Trophoblast cell (in vitro differentiated cells and primary cell): ENCODE results near the gene TNNT3.

ENCODE experiments used
- DNase-seq, 2 donors: peaks; one replicate each; pipeline ENCODE4 v3.0.0-alpha.2; 2016
- H2AFZ ChIP-seq: 2 replicates; pipeline ENCODE4 v1.6.1; 2013; ENCODE audit warnings: low read length, moderate library complexity, mild to moderate bottlenecking; ENCODE audit not compliant: insufficient read depth, poor library complexity
- H2AK5ac ChIP-seq: 2 replicates; pipeline ENCODE4 v1.6.1; 2013; ENCODE audit warnings: mild to moderate bottlenecking, low read length
- H2BK120ac ChIP-seq: 2 replicates; pipeline ENCODE4 v1.6.1; 2013; ENCODE audit warnings: low read length, mild to moderate bottlenecking, moderate library complexity; ENCODE audit not compliant: insufficient read depth, poor library complexity
- H2BK12ac ChIP-seq: 2 replicates; pipeline ENCODE4 v1.6.1; 2013; ENCODE audit warnings: mild to moderate bottlenecking, low read length, moderate library complexity
- H2BK5ac ChIP-seq: 2 replicates; pipeline ENCODE4 v1.6.1; 2013; ENCODE audit warnings: low read length, low read depth, moderate library complexity, mild to moderate bottlenecking; ENCODE audit not compliant: poor library complexity
- H3K14ac ChIP-seq: 2 replicates; pipeline ENCODE4 v1.6.1; 2013; ENCODE audit warnings: mild to moderate bottlenecking, low read length
- H3K18ac ChIP-seq: 2 replicates; pipeline ENCODE4 v1.6.1; 2013; ENCODE audit warnings: mild to moderate bottlenecking, low read length
- H3K23ac ChIP-seq: 2 replicates; pipeline ENCODE4 v1.6.1; 2013; ENCODE audit warnings: low read length
- H3K27ac ChIP-seq: 2 replicates; pipeline ENCODE4 v1.5.1; 2013; ENCODE audit warnings: low read depth, mild to moderate bottlenecking, inconsistent platforms, low read length, moderate library complexity
- H3K27me3 ChIP-seq: 2 replicates; pipeline ENCODE4 v1.6.1; 2013; ENCODE audit warnings: inconsistent platforms, mild to moderate bottlenecking, low read length, moderate library complexity; ENCODE audit not compliant: insufficient read depth
- H3K36me3 ChIP-seq, 2 experiments: 1 replicate in 1 of 2; 2 replicates in 1 of 2; pipeline ENCODE4 v1.6.1; 2013; ENCODE audit warnings: low read length in 2 of 2, mild to moderate bottlenecking in 2 of 2, moderate library complexity in 1 of 2; ENCODE audit not compliant: insufficient read depth in 2 of 2, control insufficient read depth in 1 of 2
- H3K4ac ChIP-seq: 2 replicates; pipeline ENCODE4 v1.6.1; 2013; ENCODE audit warnings: low read depth, mild to moderate bottlenecking, low read length, moderate library complexity
- H3K4me1 ChIP-seq, 2 experiments: 1 replicate in 1 of 2; 2 replicates in 1 of 2; pipeline ENCODE4 v1.6.1; 2013; ENCODE audit warnings: low read length in 2 of 2, mild to moderate bottlenecking in 2 of 2, moderate library complexity in 1 of 2; ENCODE audit not compliant: insufficient read depth in 2 of 2, control insufficient read depth in 1 of 2
- H3K4me2 ChIP-seq: 2 replicates; pipeline ENCODE4 v1.6.1; 2013; ENCODE audit warnings: inconsistent platforms, mild to moderate bottlenecking, low read length, moderate library complexity
- H3K4me3 ChIP-seq: 2 replicates; pipeline ENCODE4 v1.5.1; 2013; ENCODE audit warnings: mild to moderate bottlenecking, low read depth, low read length, inconsistent platforms
- H3K79me1 ChIP-seq: one replicate; pipeline ENCODE4 v1.6.1; 2013; ENCODE audit warnings: low read length
- H3K79me2 ChIP-seq: 2 replicates; pipeline ENCODE4 v1.6.1; 2013; ENCODE audit warnings: low read length, mild to moderate bottlenecking; ENCODE audit not compliant: control insufficient read depth, insufficient read depth, poor library complexity
- H3K9ac ChIP-seq: 2 replicates; pipeline ENCODE4 v1.6.1; 2013; ENCODE audit warnings: mild to moderate bottlenecking, low read length
- H3K9me3 ChIP-seq: 2 replicates; pipeline ENCODE4 v1.6.1; 2013; ENCODE audit warnings: low read depth, mild to moderate bottlenecking, control low read depth, inconsistent platforms, low read length; ENCODE audit not compliant: insufficient read depth
- H4K12ac ChIP-seq: 2 replicates; pipeline ENCODE4 v1.6.1; 2013; ENCODE audit warnings: low read depth, mild to moderate bottlenecking, low read length, moderate library complexity
- H4K8ac ChIP-seq: 2 replicates; pipeline ENCODE4 v1.6.1; 2013; ENCODE audit warnings: low read depth, mild to moderate bottlenecking, low read length, moderate library complexity
- H4K91ac ChIP-seq: one replicate; pipeline ENCODE4 v1.6.1; 2013; ENCODE audit warnings: low read depth, mild to moderate bottlenecking, low read length, moderate library complexity
- WGBS: extraction: QIAGEN DNeasy Blood & Tissue Kit; methylation state at CpG from one replicate; pipeline ENCODE4 v1.1.7; 2013; ENCODE audit warnings: missing lambda C conversion rate; ENCODE audit not compliant: insufficient read length, insufficient coverage; ENCODE audit errors: extremely low coverage; 5-methylcytosine and 5-hydroxymethylcytosine counted together

The TNNT3 gene

DNA sequence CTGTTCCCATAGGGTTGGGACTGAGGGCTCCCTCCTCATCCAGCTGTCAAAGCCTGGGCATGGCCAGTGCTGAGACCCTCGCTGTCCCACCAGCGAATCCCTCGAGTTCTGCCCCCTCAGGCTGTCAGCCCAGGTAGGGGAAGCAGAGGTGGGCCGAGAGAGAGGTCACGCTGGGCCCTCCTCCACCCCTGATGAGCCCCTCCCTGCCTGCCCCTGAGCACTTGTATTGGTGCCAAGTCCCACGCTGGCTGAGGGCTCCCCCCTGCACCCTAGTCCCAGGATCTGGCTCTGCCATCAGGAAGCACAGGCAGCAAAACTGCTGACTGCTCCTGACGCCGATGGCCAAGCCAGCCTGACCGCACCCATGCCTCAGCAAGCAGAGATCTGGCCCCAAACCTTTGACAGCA is 31.2 kb upstream of the TNNT3 start:
- no peak overlapping the region for H4K91ac ChIP-seq
- no peak overlapping the region for H3K4me2 ChIP-seq
- no peak overlapping the region for H3K14ac ChIP-seq
- no peak overlapping the region for H3K9ac ChIP-seq
- no peak overlapping the region for H3K4ac ChIP-seq
- H3K79me1 ChIP-seq, result no peaks in the 10 kb centered on the region
- no peak for DNase-seq
- H2BK5ac ChIP-seq, result no peak overlapping the region
- no peaks in the 10 kb centered on the region for H3K27me3 ChIP-seq
- H2BK120ac ChIP-seq, result no peak overlapping the region
- no CpG with 5 or more reads among the region's 9 CpGs for WGBS
- no peak overlapping the region for H3K27ac ChIP-seq
- H4K12ac ChIP-seq, result no peak overlapping the region
- H3K9me3 ChIP-seq, result peaks cover 5% of the 10 kb centered on the region
- no peaks in the 10 kb centered on the region for H3K36me3 ChIP-seq
- H3K4me3 ChIP-seq, result no peak overlapping the region
- H3K23ac ChIP-seq, result no peak overlapping the region
- H4K8ac ChIP-seq, result no peak overlapping the region
- no peaks in the 10 kb centered on the region for H3K4me1 ChIP-seq
- no peak overlapping the region for H2BK12ac ChIP-seq
- H3K79me2 ChIP-seq, result no peaks in the 10 kb centered on the region
- no peak overlapping the region for H2AK5ac ChIP-seq
- H2AFZ ChIP-seq, result no peak overlapping the region
- no peak overlapping the region for H3K18ac ChIP-seq

DNA sequence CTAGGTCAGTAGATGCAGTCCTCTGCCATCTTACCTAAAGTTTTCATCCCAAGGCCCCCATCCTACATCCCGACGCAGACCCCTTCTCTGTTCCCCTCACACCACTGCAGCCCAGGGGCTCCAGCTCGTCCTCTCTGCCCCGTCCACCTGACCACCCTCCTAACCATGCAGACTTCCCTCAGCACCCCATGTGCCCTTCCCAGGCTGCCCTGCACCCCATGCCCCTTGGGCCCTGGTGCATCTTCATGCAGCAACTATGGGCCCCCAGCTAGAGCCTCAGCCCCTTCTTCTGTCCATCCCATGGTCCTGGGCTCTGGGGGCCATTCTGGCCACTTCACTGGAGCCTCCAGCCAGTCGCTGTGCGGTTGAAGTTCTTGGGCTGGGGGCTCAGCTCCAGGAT is 30.7 kb upstream of the TNNT3 start:
- Histone ChIP-seq H4K12ac (no peak overlapping the region), H2BK12ac (no peak overlapping the region), H3K27me3 (no peaks in the 10 kb centered on the region), H3K36me3 (no peaks in the 10 kb centered on the region), H2AK5ac (no peak overlapping the region), H3K79me1 (no peaks in the 10 kb centered on the region), H4K8ac (no peak overlapping the region), H3K14ac (no peak overlapping the region), H2AFZ (no peak overlapping the region), H3K23ac (no peak overlapping the region), H3K9ac (no peak overlapping the region), H3K27ac (no peak overlapping the region), H3K9me3 (peaks cover 5% of the 10 kb centered on the region), H2BK120ac (no peak overlapping the region), H4K91ac (no peak overlapping the region), H3K4me3 (no peak overlapping the region), H2BK5ac (no peak overlapping the region), H3K18ac (no peak overlapping the region), H3K4me2 (no peak overlapping the region), H3K4me1 (no peaks in the 10 kb centered on the region), H3K79me2 (no peaks in the 10 kb centered on the region), H3K4ac (no peak overlapping the region)
- no CpG with 5 or more reads among the region's 6 CpGs for WGBS
- no peak for DNase-seq

DNA sequence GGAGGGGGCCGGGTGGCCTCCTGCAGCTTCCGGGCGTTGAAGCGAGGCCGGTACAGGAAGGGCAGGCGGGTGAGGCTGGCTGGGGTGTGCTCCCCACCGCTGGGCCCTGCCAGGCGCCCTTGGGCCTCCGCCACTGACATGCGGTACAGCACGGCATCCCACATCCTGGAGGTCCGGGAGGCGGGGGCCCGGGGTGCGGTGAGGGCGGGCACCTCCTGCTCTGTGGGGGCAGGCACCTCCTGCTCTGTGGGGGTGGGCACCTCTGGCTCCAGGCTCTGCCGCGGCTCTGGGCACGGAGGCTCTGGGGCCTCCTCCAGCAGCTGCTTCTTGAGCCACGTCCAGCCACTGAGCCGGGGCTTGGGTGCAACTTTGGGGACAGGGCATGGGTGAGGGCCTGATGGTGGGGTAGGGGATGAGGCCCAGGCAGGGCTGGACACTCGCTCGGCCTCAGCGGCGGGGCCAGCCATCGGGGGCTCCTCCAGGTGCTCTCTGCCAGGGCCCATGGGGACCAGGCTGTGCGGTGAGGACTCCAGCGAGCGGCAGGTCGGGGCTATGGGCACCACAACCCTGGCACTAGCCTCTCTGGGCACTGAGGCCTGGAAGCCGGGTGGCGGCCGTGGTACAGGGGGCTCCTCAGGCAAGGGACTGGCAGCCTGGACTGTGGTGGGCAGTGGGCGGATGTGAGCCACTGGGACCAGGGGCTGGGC is 30.1 kb upstream of the TNNT3 start:
- Histone ChIP-seq H3K36me3 (no peaks in the 10 kb centered on the region), H3K27ac (no peak overlapping the region), H3K14ac (no peak overlapping the region), H4K91ac (no peak overlapping the region), H3K4me3 (no peak overlapping the region), H2BK5ac (no peak overlapping the region), H3K4me2 (no peak overlapping the region), H2BK12ac (no peak overlapping the region), H3K27me3 (no peaks in the 10 kb centered on the region), H3K9me3 (peaks cover 5% of the 10 kb centered on the region), H3K9ac (no peak overlapping the region), H3K4ac (no peak overlapping the region), H3K79me2 (no peaks in the 10 kb centered on the region), H2AFZ (no peak overlapping the region), H3K18ac (no peak overlapping the region), H3K23ac (no peak overlapping the region), H2AK5ac (no peak overlapping the region), H2BK120ac (no peak overlapping the region), H4K8ac (no peak overlapping the region), H3K4me1 (no peaks in the 10 kb centered on the region), H3K79me1 (no peaks in the 10 kb centered on the region), H4K12ac (no peak overlapping the region)
- no peak for DNase-seq
- WGBS, result no CpG with 5 or more reads among the region's 34 CpGs

DNA sequence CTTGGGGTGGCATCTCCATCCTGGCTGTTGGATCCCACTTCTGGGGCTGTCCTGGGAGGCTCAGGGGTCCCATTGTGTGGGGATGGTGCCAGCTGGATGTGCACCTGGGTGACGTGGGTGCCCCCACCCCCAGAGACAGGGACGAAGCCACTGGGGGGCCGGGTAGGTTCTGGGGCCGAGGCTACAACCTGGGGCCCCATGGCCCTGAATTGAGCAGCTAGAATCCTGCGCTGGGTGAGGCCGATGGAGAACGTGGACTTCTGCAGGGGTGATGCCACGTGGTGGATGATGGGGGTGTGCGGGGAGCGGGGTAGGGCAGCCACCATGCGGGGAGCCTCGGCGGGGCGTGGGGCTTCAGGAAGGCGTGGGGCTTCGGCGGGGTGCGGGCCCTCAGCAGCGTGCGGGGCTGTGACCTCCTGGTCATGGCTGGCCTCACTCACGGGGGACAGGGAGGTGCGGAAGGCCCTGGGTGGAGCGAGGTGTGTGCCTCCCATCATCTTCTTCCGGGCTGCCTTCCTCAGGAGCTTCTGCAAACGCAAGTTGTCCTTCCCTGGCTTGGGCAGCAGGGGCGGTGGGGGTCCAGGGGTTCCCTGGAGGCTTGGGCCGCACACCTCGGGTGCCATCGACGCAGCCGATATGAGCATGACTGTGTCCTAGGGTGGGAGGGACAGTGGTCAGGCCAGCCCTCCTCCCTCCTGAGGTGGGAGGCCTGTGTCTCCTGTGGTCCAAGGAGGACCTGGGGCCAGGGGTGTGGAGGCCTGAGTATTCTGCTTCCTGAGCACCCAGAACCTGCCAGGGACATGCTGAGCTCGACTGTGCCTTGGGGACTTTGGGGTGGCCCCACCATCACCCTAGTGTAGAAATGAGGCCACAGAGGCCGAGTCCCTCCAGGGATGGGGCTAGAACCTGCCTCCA is 29.3 kb upstream of the TNNT3 start:
- no peak overlapping the region for H4K8ac ChIP-seq
- no peaks in the 10 kb centered on the region for H3K36me3 ChIP-seq
- peaks cover 5% of the 10 kb centered on the region for H3K9me3 ChIP-seq
- peak overlapping the region; percentile 9 for H2AK5ac ChIP-seq
- H3K4me1 ChIP-seq, result no peaks in the 10 kb centered on the region
- no peak overlapping the region for H2AFZ ChIP-seq
- H3K23ac ChIP-seq, result no peak overlapping the region
- H2BK12ac ChIP-seq, result no peak overlapping the region
- no peak overlapping the region for H3K18ac ChIP-seq
- H2BK5ac ChIP-seq, result no peak overlapping the region
- H2BK120ac ChIP-seq, result no peak overlapping the region
- H4K12ac ChIP-seq, result no peak overlapping the region
- no peak overlapping the region for H3K4me2 ChIP-seq
- no peak overlapping the region for H3K14ac ChIP-seq
- WGBS, result no CpG with 5 or more reads among the region's 33 CpGs
- H3K27ac ChIP-seq, result no peak overlapping the region
- H3K27me3 ChIP-seq, result no peaks in the 10 kb centered on the region
- no peak overlapping the region for H3K4me3 ChIP-seq
- H3K4ac ChIP-seq, result no peak overlapping the region
- H3K9ac ChIP-seq, result no peak overlapping the region
- H3K79me1 ChIP-seq, result no peaks in the 10 kb centered on the region
- no peak overlapping the region for H4K91ac ChIP-seq
- no peaks in the 10 kb centered on the region for H3K79me2 ChIP-seq
- no peak for DNase-seq
